GM12875 (cell line): ENCODE measurements around the gene KIT.

Source experiments
- H3K4me3 ChIP-seq: one replicate; pipeline ENCODE4 v1.5.1; 2011; ENCODE audit warnings: low read depth, low read length, control low read depth
- CTCF ChIP-seq: IDR thresholded peaks from 2 replicates; pipeline ENCODE4 v1.5.1; 2011; ENCODE audit warnings: low read depth, mild to moderate bottlenecking, control low read depth, inconsistent platforms, low read length, moderate library complexity, borderline replicate concordance; ENCODE audit not compliant: insufficient read depth

The KIT gene

DNA sequence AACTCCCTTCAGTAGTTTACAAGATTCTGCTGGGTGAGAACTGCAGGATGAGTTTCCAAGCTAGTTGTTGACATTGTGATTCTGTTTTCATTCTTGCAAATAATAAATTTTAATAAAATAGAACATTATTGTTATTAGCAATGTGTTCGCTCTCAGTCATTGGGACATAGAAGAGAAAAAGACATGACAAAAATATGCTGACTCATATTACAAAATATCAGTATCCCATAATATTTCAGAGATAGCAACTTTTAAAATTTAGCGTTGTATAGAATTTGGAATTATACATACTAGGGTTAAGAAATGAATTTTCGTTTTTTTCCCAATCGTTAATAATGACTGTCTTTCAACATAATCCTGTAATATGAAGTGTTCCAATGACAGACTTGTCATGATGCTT lies 45.4 kb downstream of the KIT start:
- H3K4me3 ChIP-seq = no peak overlapping the region
- TF ChIP-seq CTCF = no peak

DNA sequence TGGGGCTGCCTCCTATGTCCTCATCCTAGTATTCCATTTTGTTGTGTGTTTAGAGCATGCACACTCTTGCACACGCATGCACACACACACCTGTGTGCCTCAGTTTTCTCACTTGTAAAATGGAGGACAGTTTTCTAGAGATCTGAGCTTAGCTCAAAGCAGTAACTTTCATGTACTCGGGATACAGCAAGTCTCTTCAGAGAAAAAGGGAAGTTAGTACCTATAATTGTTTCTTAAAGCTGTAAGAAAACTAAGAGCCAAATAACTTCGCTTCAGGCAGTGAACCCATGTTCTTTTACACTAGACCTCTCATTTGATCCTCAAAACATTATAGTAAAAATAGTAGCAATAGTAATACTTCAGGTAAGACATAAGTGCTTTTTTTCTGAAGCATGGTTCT lies 49.6 kb downstream of the KIT start:
- no peak overlapping the region for H3K4me3 ChIP-seq
- no peak for TF ChIP-seq CTCF

DNA sequence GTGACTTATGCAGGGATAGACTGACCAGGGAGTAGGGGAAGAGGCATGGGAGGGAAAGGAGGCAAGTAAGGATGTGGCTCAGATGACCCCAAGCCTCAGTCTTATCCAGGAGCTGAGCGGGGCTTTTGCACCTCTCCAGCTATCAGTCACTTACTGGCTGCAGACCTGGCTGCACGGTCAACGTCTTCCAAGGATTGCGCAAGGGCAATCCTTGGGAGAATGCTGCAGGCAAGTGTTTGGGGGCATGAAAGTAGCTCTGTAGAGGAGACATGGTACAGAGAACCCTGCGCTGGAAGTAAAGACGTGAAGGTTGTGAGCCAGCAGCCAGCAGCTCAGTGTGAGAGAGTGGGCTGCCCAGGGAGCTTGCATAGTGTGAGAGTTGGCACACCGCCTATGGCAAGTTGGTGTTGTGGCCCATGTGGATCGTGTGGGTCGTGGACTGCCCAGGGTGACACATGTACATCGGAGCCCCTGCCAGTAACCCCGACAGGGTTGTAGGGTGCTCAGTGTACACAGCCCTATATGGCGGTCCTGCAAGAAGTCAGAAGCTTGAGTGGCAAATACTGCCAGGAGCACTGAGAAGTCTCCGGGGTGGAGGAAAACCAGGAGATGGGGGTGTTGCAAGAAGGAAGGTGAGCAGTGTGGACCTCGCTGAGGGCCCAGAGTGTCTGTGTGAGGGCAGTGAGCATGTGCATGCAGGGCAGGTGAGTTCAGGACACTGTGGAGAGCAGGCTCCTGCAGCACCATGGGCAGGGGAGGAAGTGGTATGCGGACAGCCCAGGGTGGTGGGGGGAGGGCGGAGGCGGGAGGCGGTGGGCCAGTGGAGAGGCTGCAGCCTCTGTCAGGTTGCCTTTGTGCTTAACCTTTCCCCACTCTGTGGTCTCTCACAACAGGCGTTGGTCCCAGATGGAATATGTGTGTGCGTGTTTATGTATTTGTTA lies 50.9 kb downstream of the KIT start:
- no peak overlapping the region for H3K4me3 ChIP-seq
- no peak for TF ChIP-seq CTCF

- H3K4me3 ChIP-seq = no peak overlapping the region
- TF ChIP-seq CTCF = no peak
Observed at GRCh38 chr4:54709400-54709799, 51.6 kb downstream of the KIT start.

- TF ChIP-seq CTCF = no peak
- H3K4me3 ChIP-seq = no peak overlapping the region
Observed at GRCh38 chr4:54712206-54712605, 54.4 kb downstream of the KIT start.

DNA sequence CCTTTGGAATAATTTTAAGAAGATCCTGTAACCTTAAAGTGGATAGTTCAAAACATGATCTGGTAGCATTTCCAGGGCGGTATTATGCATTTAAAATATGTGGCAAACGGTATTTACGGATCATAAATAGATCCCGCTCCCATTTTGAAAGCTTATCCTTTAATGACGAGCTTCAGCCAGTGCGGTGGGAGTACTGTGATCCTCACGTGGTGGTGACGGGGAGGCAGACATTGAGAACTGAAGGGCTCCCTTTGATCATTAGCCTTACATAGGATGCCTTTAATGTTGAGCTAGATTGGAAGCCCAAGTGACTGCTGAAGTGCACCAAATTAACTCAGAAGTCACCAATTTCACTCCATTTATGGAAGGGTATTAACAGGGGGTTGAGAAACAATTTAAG lies 56.9 kb downstream of the KIT start:
- no peak for TF ChIP-seq CTCF
- H3K4me3 ChIP-seq = no peak overlapping the region

- TF ChIP-seq CTCF = no peak
- no peak overlapping the region for H3K4me3 ChIP-seq
Observed at GRCh38 chr4:54716478-54717065, 58.8 kb downstream of the KIT start.
